Stimulated activated CD4-positive, alpha-beta T cell treated with anti-CD3 and anti-CD28 coated beads, Interleukin-15, amount 100 ng/mL, for 1 hour (primary cell): ENCODE data around the gene NYAP2.

Experiments used
- DNase-seq, 2 donors: peaks; one replicate each; pipeline ENCODE4 v3.0.0-alpha.2; 2020; ENCODE audit warnings: low read depth in 1 of 2, low spot score in 1 of 2

The NYAP2 gene

GRCh38 chr2:225697936-225698335 lies 298.4 kb downstream of the NYAP2 start:
- no peak for DNase-seq
